ENCODE data around the gene RIMS4. TPM values are rescaled to one million over a fixed set of nuclear protein-coding genes. Genes with fewer than 3 reads are reported as not detected.
A peak's percentile ranks its signal among the peaks of the same experiment; 100 is the strongest.

Gene RIMS4
- total and polyA plus RNA-seq, 12 donors, result 0.04 to 0.42 (median 0.13) TPM; not detected in 5

- TF ChIP-seq CTCF (IDR thresholded peaks at IDR 0.05), result no peak
- no peak for DNase-seq
- peak in 4 of 8 donors; percentile 28 to 74 (median 62) for ATAC-seq
- 0 to 14% methylated on average over 9 of the region's 9 CpGs for WGBS, 2 donors
- Histone ChIP-seq H3K36me3 (no peaks in the 10 kb centered on the region), H3K4me1 (no peaks in the 10 kb centered on the region), H3K4me3 (no peak overlapping the region), H3K27me3 (peaks cover 0 to 46% (median 34%) of the 10 kb centered on the region in 7 donors), H3K27ac (no peak overlapping the region), H3K9me3 (no peaks in the 10 kb centered on the region)
- intact Hi-C loops (cut with DNase I), result no loop called here
These were observed 6.9 kb downstream of the RIMS4 start for GRCh38 chr20:44803383-44803941.

DNA sequence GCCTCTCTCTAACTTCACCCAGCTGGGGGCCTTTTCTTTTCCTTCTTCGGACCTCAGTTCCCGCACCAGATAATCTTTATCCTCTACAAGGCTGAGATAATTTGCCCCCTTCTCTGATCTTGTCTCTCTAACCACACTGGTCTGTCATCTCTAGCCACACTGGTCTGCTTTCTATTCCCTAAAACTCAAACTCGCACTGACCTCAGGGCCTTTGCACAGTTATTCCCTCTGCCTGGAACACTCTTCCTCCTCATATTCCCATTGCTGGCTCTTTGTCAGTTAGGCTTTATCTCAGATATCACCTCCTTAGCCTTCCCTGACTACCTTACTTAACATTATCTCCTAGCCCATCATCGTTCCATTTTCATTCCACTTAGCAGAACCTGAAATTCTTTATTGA lies 7.6 kb downstream of the RIMS4 start:
- TF ChIP-seq CTCF (IDR thresholded peaks at IDR 0.05), result no peak
- intact Hi-C loops (cut with DNase I), result no loop called here
- Histone ChIP-seq H3K36me3 (no peaks in the 10 kb centered on the region), H3K27me3 (peaks cover 0 to 39% (median 28%) of the 10 kb centered on the region in 7 donors), H3K4me1 (no peaks in the 10 kb centered on the region), H3K27ac (no peak overlapping the region), H3K9me3 (no peaks in the 10 kb centered on the region), H3K4me3 (no peak overlapping the region)
- no peak for ATAC-seq
- DNase-seq, result no peak
- 88 to 94% methylated on average over 4 of the region's 4 CpGs for WGBS, 2 donors

DNA sequence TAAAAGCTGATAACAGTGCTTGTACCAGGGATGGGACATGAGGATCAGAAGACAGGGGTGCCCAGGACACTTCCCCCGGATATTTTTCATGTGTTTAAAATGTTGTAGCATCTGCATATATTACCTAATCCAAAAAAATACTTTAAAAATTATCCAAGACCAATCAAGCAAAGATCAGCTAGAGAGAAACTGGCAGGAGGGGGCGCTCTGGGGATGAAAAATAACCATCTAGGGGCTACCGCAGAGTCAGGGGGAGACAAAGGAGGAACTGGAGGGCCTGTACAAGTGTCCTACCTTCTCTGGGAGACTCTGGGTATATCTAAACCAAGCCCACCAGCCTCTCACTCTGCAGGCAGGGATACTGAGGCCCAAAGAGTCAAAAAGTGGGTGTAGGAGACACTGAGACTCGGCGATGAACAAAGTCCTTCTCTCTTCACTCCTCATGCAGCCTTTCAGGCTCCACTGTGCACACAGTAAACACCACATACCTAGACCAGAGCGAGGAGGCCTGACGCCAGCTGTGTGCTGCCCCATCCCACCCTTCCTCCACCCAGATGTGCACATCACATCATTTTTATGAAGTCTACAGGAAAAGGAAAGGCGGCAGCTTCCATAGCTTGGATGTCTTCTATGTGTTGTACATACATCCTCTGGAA lies 9.8 kb downstream of the RIMS4 start:
- no peaks in the 10 kb centered on the region for H3K4me1 ChIP-seq
- ATAC-seq (no peak), DNase-seq (no peak)
- H3K36me3 ChIP-seq, result no peaks in the 10 kb centered on the region
- intact Hi-C loops (cut with DNase I), result no loop called here
- H3K27me3 ChIP-seq, result peaks cover 0 to 22% (median 10%) of the 10 kb centered on the region in 7 donors
- H3K9me3 ChIP-seq, result no peaks in the 10 kb centered on the region
- no peak for TF ChIP-seq CTCF (IDR thresholded peaks at IDR 0.05)
- 84 to 88% methylated on average over 8 of the region's 8 CpGs for WGBS, 2 donors
- H3K27ac ChIP-seq, result no peak overlapping the region
- H3K4me3 ChIP-seq, result no peak overlapping the region

DNA sequence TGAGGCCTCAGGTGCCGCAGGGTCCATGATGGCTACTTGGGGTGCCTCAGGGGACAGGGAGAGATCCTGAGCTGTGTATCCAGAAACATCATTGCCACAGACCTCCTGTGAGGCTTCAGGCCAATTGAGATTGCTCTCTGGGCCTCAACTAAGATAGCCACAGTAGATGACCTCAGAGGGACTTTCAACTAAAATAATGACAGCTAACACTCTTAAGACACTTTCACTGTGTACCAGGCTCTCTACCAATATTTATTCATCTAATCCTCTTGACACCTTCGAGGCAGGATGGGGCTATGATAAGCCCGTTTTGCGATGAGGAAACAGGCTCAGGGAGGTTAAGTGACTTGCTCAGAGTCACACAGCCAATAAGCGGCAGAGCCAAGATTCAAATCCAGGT lies 10.7 kb downstream of the RIMS4 start:
- Histone ChIP-seq H3K27ac (no peak overlapping the region), H3K4me1 (no peaks in the 10 kb centered on the region), H3K9me3 (no peaks in the 10 kb centered on the region), H3K27me3 (peaks cover 0 to 15% (median 9%) of the 10 kb centered on the region in 7 donors), H3K4me3 (no peak overlapping the region), H3K36me3 (no peaks in the 10 kb centered on the region)
- TF ChIP-seq CTCF (IDR thresholded peaks at IDR 0.05), result no peak
- WGBS, 2 donors, result 78 to 80% methylated on average over 5 of the region's 5 CpGs
- intact Hi-C loops (cut with DNase I), result no loop called here
- ATAC-seq (no peak), DNase-seq (no peak)
